Activated B cell treated with CpG ODN at 0.5 μM for 24 hours (primary cell): ENCODE data around the gene SRRM4. TPM values are rescaled to one million over a fixed set of nuclear protein-coding genes. Genes with fewer than 3 reads are reported as not detected.

Source experiments
- ATAC-seq: fragments of 200-7000 bp; cut with Tn5 transposase; one replicate; pipeline ENCODE4 v1.10.0; 2021; ENCODE audit warnings: low read depth, mild to moderate bottlenecking, moderate library complexity
- CTCF ChIA-PET: fragments of 350-600 bp; sonication (Branson Sonifier 250); formaldehyde crosslinking; loops from one replicate; lab custom pipeline; 2021; ENCODE audit warnings: antibody characterized with exemption; lab: Charles Lee
- POLR2A ChIA-PET: fragments of 350-600 bp; sonication (Branson Sonifier 250); formaldehyde crosslinking; loops from one replicate; lab custom pipeline; 2021; ENCODE audit warnings: antibody characterized with exemption; lab: Charles Lee
- DNase-seq: peaks from one replicate; pipeline ENCODE4 v3.0.0; 2022
- H3K27ac Mint-ChIP-seq: one replicate; pipeline ENCODE4 v1.8.0; 2020; ENCODE audit warnings: mixed read lengths
- H3K27me3 Mint-ChIP-seq: one replicate; pipeline ENCODE4 v1.8.0; 2021; ENCODE audit warnings: mixed read lengths
- H3K36me3 Mint-ChIP-seq: one replicate; pipeline ENCODE4 v1.8.0; 2021; ENCODE audit warnings: low read depth, mixed read lengths
- H3K4me1 Mint-ChIP-seq: one replicate; pipeline ENCODE4 v1.8.0; 2021; ENCODE audit warnings: mixed read lengths
- H3K4me3 Mint-ChIP-seq: one replicate; pipeline ENCODE4 v1.8.0; 2020; ENCODE audit warnings: mild to moderate bottlenecking, mixed read lengths
- H3K9me3 Mint-ChIP-seq: one replicate; pipeline ENCODE4 v1.8.0; 2020; ENCODE audit warnings: mixed read lengths
- intact Hi-C: fragments of 100-400 bp; cut with micrococcal nuclease; formaldehyde crosslinking; loops from one replicate; pipeline ENCODE4 v1.15.1; 2024
- total RNA-seq: library from RNA; stranded (reverse); gene quantifications from 2 replicates; pipeline ENCODE4 v1.2.3, GENCODE V29; 2022
- TF ChIP-seq, protein P1 (sequence below): fragments of 200-600 bp; IDR thresholded peaks from one replicate; pipeline ENCODE4 v1.8.0; 2022; ENCODE audit warnings: antibody characterized with exemption, mild to moderate bottlenecking

SRRM4 gene
- total RNA-seq, 1 donor from 2014 or later = not detected

DNA sequence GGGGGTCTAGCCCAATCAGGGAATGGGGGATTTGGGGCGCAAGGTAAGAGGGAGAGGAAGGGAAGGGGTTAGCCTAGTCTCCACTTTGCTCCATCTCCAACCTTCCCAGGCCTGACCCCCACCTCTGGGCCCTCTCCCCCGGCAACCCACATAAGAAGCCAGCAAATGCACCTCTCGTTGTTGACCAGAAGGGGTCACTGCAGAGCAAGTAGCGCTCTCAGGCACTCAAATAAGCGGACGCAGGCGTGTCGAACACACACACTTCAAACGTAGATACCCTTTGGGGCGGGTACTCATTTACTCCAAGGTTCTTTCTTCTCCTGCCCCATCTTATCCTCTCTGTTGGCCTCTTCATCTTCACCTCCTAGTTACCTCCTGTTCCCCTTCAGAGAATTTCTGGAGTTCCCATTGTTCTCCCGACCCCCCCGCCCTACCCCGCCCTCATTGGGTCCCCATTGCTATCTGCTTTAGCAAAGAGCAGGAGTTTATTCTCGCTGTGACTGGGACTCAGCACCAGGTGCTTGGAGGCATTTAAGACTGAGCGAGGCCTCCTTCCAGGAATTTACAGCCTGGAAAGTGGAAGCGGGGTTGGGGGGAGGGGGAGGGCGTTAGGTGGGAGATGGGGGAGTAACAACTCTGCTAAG is 1.5 kb upstream of the SRRM4 start:
- no peak for ATAC-seq
- peaks cover 5% of the 10 kb centered on the region for H3K9me3 Mint-ChIP-seq

DNA sequence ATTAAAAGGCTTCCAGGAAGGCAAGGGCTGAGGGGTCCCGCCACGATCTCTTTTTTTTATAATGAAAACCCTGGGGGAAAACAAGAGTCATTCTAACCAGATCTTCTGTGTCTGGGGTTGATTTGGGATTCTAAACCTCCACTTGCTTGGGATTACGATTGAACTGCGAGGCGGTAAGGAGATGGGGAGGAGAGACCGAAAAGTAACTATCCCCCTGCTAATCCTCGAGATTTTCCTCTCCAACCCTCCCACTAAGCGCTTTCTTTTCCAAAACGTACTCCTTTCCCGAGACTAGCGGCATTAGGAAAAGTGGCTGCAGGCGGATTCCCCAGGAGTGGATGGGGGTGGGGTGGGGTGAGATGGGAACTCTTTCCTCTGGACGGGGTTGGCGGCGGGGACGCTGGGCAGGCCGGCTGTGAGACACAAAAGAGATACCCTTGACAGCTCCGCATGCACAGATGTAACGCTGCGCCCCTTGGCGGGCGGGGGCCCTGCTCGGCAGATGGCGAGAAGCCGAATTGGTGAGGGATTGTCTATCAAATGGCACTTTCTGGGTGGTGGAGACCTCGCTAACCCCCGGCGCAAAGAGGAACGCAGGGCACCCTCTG is 830 bp upstream of the SRRM4 start:
- no peak overlapping the region for H3K4me3 Mint-ChIP-seq
- POLR2A ChIA-PET = no interaction called here
- no peak for ATAC-seq
- H3K36me3 Mint-ChIP-seq = no peaks in the 10 kb centered on the region
- no peak overlapping the region for H3K27ac Mint-ChIP-seq
- CTCF ChIA-PET = no interaction called here
- intact Hi-C loops = no loop called here
- H3K27me3 Mint-ChIP-seq = peaks cover 36% of the 10 kb centered on the region
- no peak for DNase-seq
- TF ChIP-seq, protein P1, sequence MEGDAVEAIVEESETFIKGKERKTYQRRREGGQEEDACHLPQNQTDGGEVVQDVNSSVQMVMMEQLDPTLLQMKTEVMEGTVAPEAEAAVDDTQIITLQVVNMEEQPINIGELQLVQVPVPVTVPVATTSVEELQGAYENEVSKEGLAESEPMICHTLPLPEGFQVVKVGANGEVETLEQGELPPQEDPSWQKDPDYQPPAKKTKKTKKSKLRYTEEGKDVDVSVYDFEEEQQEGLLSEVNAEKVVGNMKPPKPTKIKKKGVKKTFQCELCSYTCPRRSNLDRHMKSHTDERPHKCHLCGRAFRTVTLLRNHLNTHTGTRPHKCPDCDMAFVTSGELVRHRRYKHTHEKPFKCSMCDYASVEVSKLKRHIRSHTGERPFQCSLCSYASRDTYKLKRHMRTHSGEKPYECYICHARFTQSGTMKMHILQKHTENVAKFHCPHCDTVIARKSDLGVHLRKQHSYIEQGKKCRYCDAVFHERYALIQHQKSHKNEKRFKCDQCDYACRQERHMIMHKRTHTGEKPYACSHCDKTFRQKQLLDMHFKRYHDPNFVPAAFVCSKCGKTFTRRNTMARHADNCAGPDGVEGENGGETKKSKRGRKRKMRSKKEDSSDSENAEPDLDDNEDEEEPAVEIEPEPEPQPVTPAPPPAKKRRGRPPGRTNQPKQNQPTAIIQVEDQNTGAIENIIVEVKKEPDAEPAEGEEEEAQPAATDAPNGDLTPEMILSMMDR = no peak
- peaks cover 5% of the 10 kb centered on the region for H3K9me3 Mint-ChIP-seq
- H3K4me1 Mint-ChIP-seq = no peaks in the 10 kb centered on the region

More for the DNA sequence above, 1.5 kb upstream of the SRRM4 start:
- ChIA-PET POLR2A (no interaction called here), CTCF (no interaction called here)
- Mint-ChIP-seq H3K4me3 (no peak overlapping the region), H3K27ac (no peak overlapping the region), H3K36me3 (no peaks in the 10 kb centered on the region), H3K4me1 (no peaks in the 10 kb centered on the region), H3K27me3 (peaks cover 36% of the 10 kb centered on the region)
- no peak for DNase-seq
- intact Hi-C loops = no loop called here
- TF ChIP-seq, protein P1 = no peak

DNA sequence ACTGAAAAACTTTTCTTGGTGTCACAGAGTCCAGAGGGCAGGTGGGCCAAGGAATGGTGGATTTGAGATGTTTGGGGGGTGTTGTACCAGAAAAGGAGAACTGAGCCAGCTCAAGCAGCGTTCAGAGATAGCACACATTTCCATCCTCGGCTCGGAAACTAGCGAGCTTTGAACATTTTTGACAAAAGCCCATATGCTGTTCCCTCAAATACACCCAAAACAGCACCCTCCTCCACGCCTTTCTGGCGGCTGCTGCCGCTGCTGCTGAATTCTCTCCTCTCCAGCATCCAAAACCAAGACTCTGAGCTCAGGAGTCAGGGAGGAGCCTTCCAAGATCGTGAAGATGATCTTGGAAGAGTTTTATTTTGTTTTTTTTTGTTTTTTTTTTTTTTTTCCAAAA is 961 bp downstream of the SRRM4 start:
- peaks cover 36% of the 10 kb centered on the region for H3K27me3 Mint-ChIP-seq
- DNase-seq (no peak), ATAC-seq (no peak)
- no peak overlapping the region for H3K4me3 Mint-ChIP-seq
- H3K4me1 Mint-ChIP-seq = no peaks in the 10 kb centered on the region
- TF ChIP-seq, protein P1 = no peak
- H3K36me3 Mint-ChIP-seq = no peaks in the 10 kb centered on the region
- H3K9me3 Mint-ChIP-seq = peaks cover 5% of the 10 kb centered on the region
- H3K27ac Mint-ChIP-seq = no peak overlapping the region
- intact Hi-C loops = no loop called here
- ChIA-PET POLR2A (no interaction called here), CTCF (no interaction called here)

DNA sequence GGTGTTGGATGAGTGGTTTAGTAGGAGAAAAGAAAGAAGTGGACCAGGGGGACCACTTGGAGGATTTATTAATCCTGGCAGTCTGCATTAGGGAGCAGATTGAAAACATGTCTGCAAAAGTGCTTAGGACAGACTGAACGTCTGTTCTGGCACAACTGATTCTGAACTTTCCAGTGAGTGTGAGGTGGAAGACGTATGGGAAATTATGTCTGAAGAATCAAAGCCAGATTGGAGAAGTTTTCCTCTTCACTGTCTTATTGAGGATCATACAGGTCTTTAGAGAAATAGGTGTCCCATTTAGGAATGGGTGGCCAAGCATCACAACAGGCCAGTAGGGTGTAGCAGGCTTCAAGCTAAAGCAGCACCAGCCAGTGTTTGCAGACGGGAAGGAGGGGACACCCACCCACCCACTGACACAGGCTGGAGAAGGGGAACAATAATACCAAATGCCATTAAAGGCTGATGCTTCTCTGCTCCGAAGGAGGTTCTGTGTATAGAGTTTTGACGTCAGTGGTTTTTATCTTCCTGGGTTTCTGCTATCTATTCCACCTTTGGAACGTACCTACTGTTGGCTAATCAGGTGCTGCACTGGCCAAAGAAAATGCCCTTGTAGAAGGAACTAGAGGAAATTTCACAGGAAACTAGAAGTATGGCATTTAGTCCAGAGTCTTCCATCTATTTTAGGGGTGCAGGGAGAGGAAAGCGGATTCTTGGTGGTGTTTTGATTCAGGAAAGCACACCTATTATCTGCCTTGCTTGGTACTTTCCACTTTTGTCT is 1.8 kb downstream of the SRRM4 start:
- Mint-ChIP-seq H3K27me3 (peaks cover 32% of the 10 kb centered on the region), H3K4me1 (no peaks in the 10 kb centered on the region), H3K9me3 (peaks cover 5% of the 10 kb centered on the region), H3K27ac (no peak overlapping the region), H3K36me3 (no peaks in the 10 kb centered on the region), H3K4me3 (no peak overlapping the region)
- DNase-seq = no peak
- ChIA-PET CTCF (no interaction called here), POLR2A (no interaction called here)
- ATAC-seq = no peak
- intact Hi-C loops = no loop called here
- TF ChIP-seq, protein P1 = no peak
